Measurements from ENCODE around the gene YIPF4.

GRCh38 chr2:32249731-32250236, 27.9 kb upstream of the YIPF4 start:
- TF ChIP-seq YY1 (IDR thresholded peaks at IDR 0.05; ENCODE audit: low read depth, low read length) (no peak), POLR2AphosphoS5 (IDR thresholded peaks at IDR 0.05; ENCODE audit: low read depth, low read length) (no peak), CTCF (IDR thresholded peaks at IDR 0.05; ENCODE audit: control extremely low read depth in 1 of 3, insufficient read depth in 1 of 3, low read depth in 1 of 3, low read length in 3 of 3) (no peak)

Data from H1 (cell line).